Measurements from ENCODE around the gene TXLNA.

TXLNA gene

GRCh38 chr1:32186077-32186476 lies 6.6 kb downstream of the TXLNA start:
- no peak for DNase-seq (ENCODE audit: low read depth)

- DNase-seq (ENCODE audit: low read depth): no peak
These were observed 7.0 kb downstream of the TXLNA start for GRCh38 chr1:32186491-32186890.

- no peak for DNase-seq (ENCODE audit: low read depth)
These were observed 8.4 kb downstream of the TXLNA start for GRCh38 chr1:32187850-32188249.

- no peak for DNase-seq (ENCODE audit: low read depth)
These were observed 12.9 kb downstream of the TXLNA start for GRCh38 chr1:32192220-32192948.

GRCh38 chr1:32194984-32195383 lies 15.5 kb downstream of the TXLNA start:
- DNase-seq (ENCODE audit: low read depth): no peak

- DNase-seq (ENCODE audit: low read depth): no peak
These were observed 16.1 kb downstream of the TXLNA start for GRCh38 chr1:32195531-32195930.

- DNase-seq (ENCODE audit: low read depth): no peak
These were observed 16.7 kb downstream of the TXLNA start for GRCh38 chr1:32195972-32196823.

- no peak for DNase-seq (ENCODE audit: low read depth)
These were observed 17.6 kb downstream of the TXLNA start for GRCh38 chr1:32197074-32197473.

- no peak for DNase-seq (ENCODE audit: low read depth)
These were observed 18.4 kb downstream of the TXLNA start for GRCh38 chr1:32197837-32198236.

GRCh38 chr1:32198237-32199042 lies 19.0 kb downstream of the TXLNA start:
- no peak for DNase-seq (ENCODE audit: low read depth)

GRCh38 chr1:32199043-32199716 lies 19.7 kb downstream of the TXLNA start:
- no peak for DNase-seq (ENCODE audit: low read depth)

GRCh38 chr1:32199717-32200072 lies 20.2 kb downstream of the TXLNA start:
- DNase-seq (ENCODE audit: low read depth): no peak

- DNase-seq (ENCODE audit: low read depth): no peak
These were observed 20.9 kb downstream of the TXLNA start, which contains the start of gene CCDC28B for GRCh38 chr1:32200226-32201010. TSS of gene CCDC28B (plus strand) at chr1:32200595. CDS start at chr1:32201936, 1,341 bp downstream.

GRCh38 chr1:32201011-32201855 lies 21.8 kb downstream of the TXLNA start:
- DNase-seq (ENCODE audit: low read depth): peak; percentile 80

GRCh38 chr1:32204943-32205361 lies 25.5 kb downstream of the TXLNA start:
- no peak for DNase-seq (ENCODE audit: low read depth)

- DNase-seq (ENCODE audit: low read depth): peak; percentile 77
These were observed 26.2 kb downstream of the TXLNA start, which contains the start of gene IQCC for GRCh38 chr1:32205401-32206370. TSS of gene IQCC (plus strand) at chr1:32205671. CDS start at chr1:32205682, 11 bp downstream.

- no peak for DNase-seq (ENCODE audit: low read depth)
These were observed 29.0 kb downstream of the TXLNA start for GRCh38 chr1:32208469-32208868.

- DNase-seq (ENCODE audit: low read depth): no peak
These were observed 29.4 kb downstream of the TXLNA start, which contains the start of gene DCDC2B for GRCh38 chr1:32208891-32209328. TSS of gene DCDC2B (plus strand) at chr1:32209089. CDS start at chr1:32209094, 5 bp downstream.
